Fibroblast of pulmonary artery (primary cell): ENCODE results near the gene C7.

Source experiments
- DNase-seq: peaks from one replicate; pipeline ENCODE4 v3.0.0-alpha.2; 2010; ENCODE audit warnings: low read depth
- H3K4me3 ChIP-seq: replicated peaks from 2 replicates; pipeline ENCODE4 v1.5.1; 2011; ENCODE audit warnings: low read depth, mild to moderate bottlenecking, control low read depth, low read length, moderate library complexity
- CTCF ChIP-seq: IDR thresholded peaks from 2 replicates; pipeline ENCODE4 v1.5.1; 2011; ENCODE audit warnings: mild to moderate bottlenecking, control low read depth, low read length, inconsistent platforms; ENCODE audit errors: missing control alignments

Gene C7

GRCh38 chr5:40981420-40981819 is 72.1 kb downstream of the C7 start:
- TF ChIP-seq CTCF, result no peak
- no peak for DNase-seq
- no peak overlapping the region for H3K4me3 ChIP-seq

GRCh38 chr5:40983781-40984180 is 74.5 kb downstream of the C7 start:
- no peak for TF ChIP-seq CTCF
- DNase-seq, result no peak
- no peak overlapping the region for H3K4me3 ChIP-seq

GRCh38 chr5:40984884-40985283 is 75.6 kb downstream of the C7 start:
- peak; percentile 61 for DNase-seq
- no peak for TF ChIP-seq CTCF
- H3K4me3 ChIP-seq, result no peak overlapping the region

- no peak overlapping the region for H3K4me3 ChIP-seq
- DNase-seq, result no peak
- TF ChIP-seq CTCF, result no peak
These were observed 76.2 kb downstream of the C7 start for GRCh38 chr5:40985501-40985900.

GRCh38 chr5:40986666-40987065 is 77.4 kb downstream of the C7 start:
- no peak for DNase-seq
- no peak for TF ChIP-seq CTCF
- no peak overlapping the region for H3K4me3 ChIP-seq

GRCh38 chr5:40987349-40987748 is 78.1 kb downstream of the C7 start:
- no peak overlapping the region for H3K4me3 ChIP-seq
- no peak for DNase-seq
- no peak for TF ChIP-seq CTCF

- DNase-seq, result no peak
- TF ChIP-seq CTCF, result no peak
- no peak overlapping the region for H3K4me3 ChIP-seq
These were observed 79.6 kb downstream of the C7 start for GRCh38 chr5:40988746-40989510.
